SK-N-SH (cell line): ENCODE results near the gene PCSK2. TPM values are rescaled to one million over a fixed set of nuclear protein-coding genes. Genes with fewer than 3 reads are reported as not detected.

Source experiments
- CTCF ChIA-PET: fragments of 300-600, 350-600 bp; formaldehyde crosslinking; extraction: SDS; loops from one replicate; lab custom pipeline; 2021; lab: Yijun Ruan, JAX
- POLR2A ChIA-PET: fragments of 350-600 bp; sonication (Branson Sonifier 250); formaldehyde crosslinking; extraction: SDS; loops from one replicate; lab custom pipeline; 2020; ENCODE audit warnings: antibody characterized with exemption, inconsistent platforms; lab: Yijun Ruan, JAX
- DNase-seq: peaks from one replicate; pipeline ENCODE4 v3.0.0; 2012
- H2AFZ ChIP-seq: fragments of 200-600 bp; sonication (generic); 2 replicates; pipeline ENCODE4 v1.8.1; 2016; ENCODE audit warnings: antibody characterized with exemption, mild to moderate bottlenecking, low read depth
- H3F3A ChIP-seq: fragments of 200-600 bp; sonication (generic); replicated peaks from 2 replicates; pipeline ENCODE3; 2016; ENCODE audit warnings: antibody characterized with exemption, mild to moderate bottlenecking; ENCODE audit not compliant: insufficient read depth
- H3K27ac ChIP-seq, 2 experiments: fragments of 200-500 bp in 1 of 2; fragments of 200-600 bp in 1 of 2; sonication (Bioruptor generic) in 1 of 2; sonication (generic), shearing (Covaris generic) in 1 of 2; 2 replicates each; pipeline versions ENCODE4 v1.5.1 to v1.6.1; 2014 to 2016; ENCODE audit warnings: low read depth in 2 of 2, inconsistent platforms in 1 of 2, low read length in 1 of 2, mild to moderate bottlenecking in 1 of 2, mixed read lengths in 1 of 2
- H3K27me3 ChIP-seq: fragments of 200-600 bp; sonication (generic), shearing (Covaris generic); 2 replicates; pipeline ENCODE4 v1.6.1; 2016; ENCODE audit warnings: mixed run types; ENCODE audit not compliant: insufficient read depth
- H3K36me3 ChIP-seq, 2 experiments: fragments of 200-500 bp in 1 of 2; fragments of 200-600 bp in 1 of 2; sonication (Bioruptor generic) in 1 of 2; sonication (generic) in 1 of 2; replicated peaks in 1 of 2; 2 replicates each; pipeline versions ENCODE3 to v1.5.1; 2014 to 2016; ENCODE audit warnings: low read length in 1 of 2, mild to moderate bottlenecking in 1 of 2; ENCODE audit not compliant: insufficient read depth in 2 of 2, control insufficient read depth in 1 of 2
- H3K4me1 ChIP-seq, 2 experiments: fragments of 200-500 bp in 1 of 2; fragments of 200-600 bp in 1 of 2; sonication (Bioruptor generic) in 1 of 2; sonication (generic), shearing (Covaris generic) in 1 of 2; 2 replicates each; pipeline versions ENCODE4 v1.5.1 to v1.6.1; 2014 to 2016; ENCODE audit warnings: low read depth in 1 of 2, low read length in 1 of 2, mixed run types in 1 of 2; ENCODE audit not compliant: insufficient read depth in 2 of 2, control insufficient read depth in 1 of 2
- H3K4me2 ChIP-seq: fragments of 200-600 bp; sonication (generic), shearing (Covaris generic); 2 replicates; pipeline ENCODE4 v1.6.1; 2017; ENCODE audit warnings: mixed run types
- H3K4me3 ChIP-seq, 2 experiments: fragments of 200-500 bp in 1 of 2; fragments of 200-600 bp in 1 of 2; sonication (Bioruptor generic) in 1 of 2; sonication (generic), shearing (Covaris generic) in 1 of 2; 2 replicates each; pipeline versions ENCODE4 v1.5.1 to v1.8.1; 2014 to 2016; ENCODE audit warnings: low read depth in 2 of 2, inconsistent platforms in 1 of 2, low read length in 1 of 2, mild to moderate bottlenecking in 1 of 2, mixed read lengths in 1 of 2, moderate library complexity in 1 of 2
- H3K79me2 ChIP-seq: fragments of 200-600 bp; sonication (generic); 2 replicates; pipeline ENCODE4 v1.8.1; 2017; ENCODE audit warnings: mild to moderate bottlenecking; ENCODE audit not compliant: insufficient read depth
- H3K9ac ChIP-seq: fragments of 200-600 bp; sonication (generic); 2 replicates; pipeline ENCODE4 v1.6.1; 2017; ENCODE audit warnings: mixed run types
- H3K9me2 ChIP-seq: fragments of 200-600 bp; sonication (generic); 2 replicates; pipeline ENCODE4 v1.6.1; 2017; ENCODE audit warnings: mixed run types
- H3K9me3 ChIP-seq: fragments of 200-600 bp; sonication (generic); 2 replicates; pipeline ENCODE4 v1.6.1; 2017; ENCODE audit warnings: mixed run types, mild to moderate bottlenecking, moderate library complexity
- H4K20me1 ChIP-seq: fragments of 200-600 bp; sonication (generic); 2 replicates; pipeline ENCODE4 v1.6.1; 2017; ENCODE audit warnings: mild to moderate bottlenecking, mixed run types; ENCODE audit not compliant: insufficient read depth
- CHD2 ChIP-seq: fragments of 150-350 bp; IDR thresholded peaks from 2 replicates; pipeline ENCODE4 v1.6.1; 2018; ENCODE audit warnings: low read length; ENCODE audit not compliant: partially characterized antibody
- EP300 ChIP-seq, 2 experiments: IDR thresholded peaks; 2 replicates each; pipeline versions ENCODE4 v1.4.0 to v1.6.1; 2012; ENCODE audit warnings: borderline replicate concordance in 1 of 2, low read depth in 1 of 2, low read length in 1 of 2
- FOXM1 ChIP-seq: IDR thresholded peaks from 2 replicates; pipeline ENCODE4 v1.4.0; 2012; ENCODE audit warnings: low read depth, mild to moderate bottlenecking
- GATA2 ChIP-seq: sonication (generic); formaldehyde crosslinking; IDR thresholded peaks from 2 replicates; pipeline ENCODE4 v1.5.0; 2020; ENCODE audit warnings: mild to moderate bottlenecking, missing genetic modification reagents
- JUND ChIP-seq: IDR thresholded peaks from 2 replicates; pipeline ENCODE4 v1.4.0; 2012
- MXI1 ChIP-seq: IDR thresholded peaks from 2 replicates; pipeline ENCODE4 v1.6.1; 2012; ENCODE audit warnings: mild to moderate bottlenecking, low read depth, low read length, improper control_type of control experiment
- NFIC ChIP-seq: IDR thresholded peaks from 2 replicates; pipeline ENCODE4 v1.4.0; 2012; ENCODE audit warnings: borderline replicate concordance
- NRF1 ChIP-seq: IDR thresholded peaks from 2 replicates; pipeline ENCODE4 v1.6.1; 2012; ENCODE audit warnings: low read depth, mild to moderate bottlenecking, low read length
- POLR2AphosphoS5 ChIP-seq: IDR thresholded peaks from 2 replicates; pipeline ENCODE4 v1.6.1; 2012; ENCODE audit warnings: low read depth, low read length
- RFX5 ChIP-seq: IDR thresholded peaks from 2 replicates; pipeline ENCODE4 v1.6.1; 2012; ENCODE audit warnings: mild to moderate bottlenecking, improper control_type of control experiment, low read length
- RXRA ChIP-seq: IDR thresholded peaks from 2 replicates; pipeline ENCODE4 v1.4.0; 2012; ENCODE audit warnings: low read depth, mild to moderate bottlenecking, borderline replicate concordance
- SIN3A ChIP-seq: IDR thresholded peaks from 2 replicates; pipeline ENCODE4 v1.6.1; 2012; ENCODE audit warnings: low read depth, mild to moderate bottlenecking, low read length, moderate library complexity, borderline replicate concordance
- TCF12 ChIP-seq: IDR thresholded peaks from 2 replicates; pipeline ENCODE4 v1.4.0; 2012
- ZBTB33 ChIP-seq: IDR thresholded peaks from 2 replicates; pipeline ENCODE4 v1.4.0; 2012; ENCODE audit warnings: low read depth, borderline replicate concordance
- WGBS: methylation state at CpG from one replicate; pipeline ENCODE4 v1.1.6; 2017; ENCODE audit warnings: low lambda C conversion rate; 5-methylcytosine and 5-hydroxymethylcytosine counted together
- polyA plus RNA-seq, 3 experiments: library from polyadenylated mRNA; depleted of rRNA; stranded (reverse); fragments of >200 nt; gene quantifications; 2 replicates each; pipeline ENCODE4 v1.2.3, GENCODE V29; 2012
- TF ChIP-seq, protein P1 (sequence below): IDR thresholded peaks from 2 replicates; pipeline ENCODE4; 2012
- TF ChIP-seq, protein P2 (sequence below): fragments of 150-350 bp; IDR thresholded peaks from 2 replicates; pipeline ENCODE4 v1.6.1; 2016; ENCODE audit warnings: mild to moderate bottlenecking, low read depth, low read length

PCSK2 gene
- polyA plus RNA-seq, 1 of the 3 experiments (the other 2 are of a cell fraction), result not detected

GRCh38 chr20:17490501-17490900 is 263.7 kb downstream of the PCSK2 start (continued):
- no peak for TF ChIP-seq EP300 (IDR thresholded peaks at IDR 0.05; ENCODE audit: borderline replicate concordance in 1 of 2, low read depth in 1 of 2, low read length in 1 of 2)
- TF ChIP-seq NRF1, result no peak

DNA sequence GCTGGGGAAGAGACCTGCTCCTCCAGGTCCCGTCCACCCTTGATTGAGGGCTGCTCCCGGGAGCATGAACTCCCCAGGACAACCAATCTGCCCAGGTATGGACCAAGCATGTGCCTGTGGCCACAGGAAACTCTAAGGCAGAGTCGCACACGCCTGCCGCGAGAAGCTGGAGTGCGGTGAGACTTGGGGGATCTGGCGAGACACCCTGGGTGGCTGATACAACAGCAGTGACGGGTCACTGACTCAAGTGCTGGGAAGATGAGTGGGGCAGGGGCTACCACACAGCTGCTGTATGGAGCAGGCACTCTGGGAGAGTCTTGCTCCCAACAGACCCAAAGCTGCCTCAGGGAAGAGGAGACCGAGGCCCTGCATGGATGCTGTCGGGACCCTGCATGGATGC is 264.2 kb downstream of the PCSK2 start:
- Histone ChIP-seq H3F3A (no peaks in the 10 kb centered on the region), H3K4me3 (no peak overlapping the region), H3K9me3 (no peaks in the 10 kb centered on the region), H4K20me1 (no peaks in the 10 kb centered on the region), H2AFZ (no peak overlapping the region), H3K79me2 (no peaks in the 10 kb centered on the region), H3K4me2 (no peak overlapping the region), H3K27ac (no peak overlapping the region), H3K27me3 (no peaks in the 10 kb centered on the region; the same call in none of the 2 replicates), H3K9me2 (no peaks in the 10 kb centered on the region), H3K36me3 (no peaks in the 10 kb centered on the region), H3K4me1 (no peaks in the 10 kb centered on the region), H3K9ac (no peak overlapping the region)
- no peak for TF ChIP-seq RFX5
- no peak for TF ChIP-seq NFIC
- no peak for TF ChIP-seq JUND
- TF ChIP-seq, protein P1, sequence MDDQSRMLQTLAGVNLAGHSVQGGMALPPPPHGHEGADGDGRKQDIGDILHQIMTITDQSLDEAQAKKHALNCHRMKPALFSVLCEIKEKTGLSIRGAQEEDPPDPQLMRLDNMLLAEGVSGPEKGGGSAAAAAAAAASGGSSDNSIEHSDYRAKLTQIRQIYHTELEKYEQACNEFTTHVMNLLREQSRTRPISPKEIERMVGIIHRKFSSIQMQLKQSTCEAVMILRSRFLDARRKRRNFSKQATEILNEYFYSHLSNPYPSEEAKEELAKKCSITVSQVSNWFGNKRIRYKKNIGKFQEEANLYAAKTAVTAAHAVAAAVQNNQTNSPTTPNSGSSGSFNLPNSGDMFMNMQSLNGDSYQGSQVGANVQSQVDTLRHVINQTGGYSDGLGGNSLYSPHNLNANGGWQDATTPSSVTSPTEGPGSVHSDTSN, result no peak
- TF ChIP-seq CHD2, result no peak
- TF ChIP-seq RXRA, result no peak
- DNase-seq, result no peak
- POLR2A ChIA-PET, result no interaction called here
- 65% methylated on average over 11 of the region's 11 CpGs for WGBS
- CTCF ChIA-PET, result no interaction called here

DNA sequence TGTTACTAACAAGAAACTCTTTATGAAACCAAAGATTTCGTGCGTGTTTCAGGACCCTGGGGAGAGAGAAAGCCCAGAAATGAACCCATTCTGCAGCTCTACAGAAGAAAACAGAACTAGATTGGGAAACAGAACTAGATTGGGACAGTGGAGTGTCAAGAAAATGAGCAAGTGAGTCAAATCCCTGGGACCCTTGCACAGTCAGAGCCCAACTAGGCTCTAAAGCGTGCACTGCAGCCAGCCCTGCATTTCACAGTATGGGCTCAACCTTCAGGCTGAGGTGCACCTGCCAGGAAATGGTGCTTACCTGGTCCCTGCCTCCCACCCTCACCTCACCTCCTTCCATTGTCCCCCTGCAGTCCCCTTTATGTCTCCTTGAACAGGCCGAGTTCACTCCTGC is 264.6 kb downstream of the PCSK2 start:
- H2AFZ ChIP-seq, result no peak overlapping the region
- H3K27me3 ChIP-seq, result no peaks in the 10 kb centered on the region; the same call in none of the 2 replicates
- no peak overlapping the region for H3K27ac ChIP-seq
- no peaks in the 10 kb centered on the region for H3K79me2 ChIP-seq
- no peak overlapping the region for H3K4me2 ChIP-seq
- ChIA-PET POLR2A (no interaction called here), CTCF (interaction anchor here (0.8 kb wide), 1 partner anchor 12 kb away, joined by 3 read pairs; no protein-coding TSS in a partner anchor)
- H3K9me3 ChIP-seq, result no peaks in the 10 kb centered on the region
- H4K20me1 ChIP-seq, result no peaks in the 10 kb centered on the region
- H3K4me3 ChIP-seq, result no peak overlapping the region
- TF ChIP-seq MXI1 (no peak), NFIC (no peak), ZBTB33 (no peak), NRF1 (no peak), POLR2AphosphoS5 (no peak), FOXM1 (no peak), CHD2 (no peak), GATA2 (CRISPR knock-in tag) (no peak), TCF12 (no peak), SIN3A (no peak), RXRA (no peak)
- TF ChIP-seq, protein P2, sequence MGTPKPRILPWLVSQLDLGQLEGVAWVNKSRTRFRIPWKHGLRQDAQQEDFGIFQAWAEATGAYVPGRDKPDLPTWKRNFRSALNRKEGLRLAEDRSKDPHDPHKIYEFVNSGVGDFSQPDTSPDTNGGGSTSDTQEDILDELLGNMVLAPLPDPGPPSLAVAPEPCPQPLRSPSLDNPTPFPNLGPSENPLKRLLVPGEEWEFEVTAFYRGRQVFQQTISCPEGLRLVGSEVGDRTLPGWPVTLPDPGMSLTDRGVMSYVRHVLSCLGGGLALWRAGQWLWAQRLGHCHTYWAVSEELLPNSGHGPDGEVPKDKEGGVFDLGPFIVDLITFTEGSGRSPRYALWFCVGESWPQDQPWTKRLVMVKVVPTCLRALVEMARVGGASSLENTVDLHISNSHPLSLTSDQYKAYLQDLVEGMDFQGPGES, result no peak
- TF ChIP-seq, protein P1, result no peak
- H3K9ac ChIP-seq, result no peak overlapping the region
- H3K36me3 ChIP-seq, result no peaks in the 10 kb centered on the region
- 56% methylated on average over 4 of the region's 4 CpGs for WGBS
- DNase-seq, result no peak
- H3K9me2 ChIP-seq, result no peaks in the 10 kb centered on the region
- no peaks in the 10 kb centered on the region for H3K4me1 ChIP-seq
- H3F3A ChIP-seq, result no peaks in the 10 kb centered on the region
